HAP-1 (cell line): Measurements from ENCODE around the gene PADI1.
"Not testable (repeated sequence)": the region's sequence is repeated elsewhere in the genome, so short reads cannot be mapped to it uniquely, and the experiment has no call there.

ENCODE experiments used
- DNase-seq, 2 experiments: peaks; one replicate each; pipeline ENCODE4 v3.0.0-alpha.2; 2016 to 2020; ENCODE audit warnings: low spot score in 2 of 2
- H3K27me3 ChIP-seq: fragments of 250-450 bp; sonication (Bioruptor Pico); 2 replicates; pipeline ENCODE4 v1.5.1; 2020; ENCODE audit warnings: low read depth, mild to moderate bottlenecking, moderate library complexity
- H3K36me3 ChIP-seq: fragments of 250-450 bp; sonication (Bioruptor Pico); replicated peaks from 2 replicates; pipeline ENCODE4 v1.5.1; 2020; ENCODE audit warnings: mild to moderate bottlenecking
- H3K4me1 ChIP-seq: fragments of 250-450 bp; sonication (Bioruptor Pico); 2 replicates; pipeline ENCODE4 v1.5.1; 2020; ENCODE audit warnings: mild to moderate bottlenecking
- H3K4me3 ChIP-seq: fragments of 250-450 bp; sonication (Bioruptor Pico); 2 replicates; pipeline ENCODE4 v1.5.1; 2020; ENCODE audit warnings: mild to moderate bottlenecking, moderate library complexity
- H3K9me3 ChIP-seq: fragments of 250-450 bp; sonication (Bioruptor Pico); 2 replicates; pipeline ENCODE4 v1.5.1; 2020; ENCODE audit warnings: mild to moderate bottlenecking, moderate library complexity
- in situ Hi-C: fragments of 300-500 bp; cut with MboI; formaldehyde crosslinking; loops from 3 replicates; pipeline ENCODE4 v1.14.3; 2020; ENCODE audit warnings: low sequenced_read_pairs, inconsistent platforms, mixed read lengths

The PADI1 gene

DNA sequence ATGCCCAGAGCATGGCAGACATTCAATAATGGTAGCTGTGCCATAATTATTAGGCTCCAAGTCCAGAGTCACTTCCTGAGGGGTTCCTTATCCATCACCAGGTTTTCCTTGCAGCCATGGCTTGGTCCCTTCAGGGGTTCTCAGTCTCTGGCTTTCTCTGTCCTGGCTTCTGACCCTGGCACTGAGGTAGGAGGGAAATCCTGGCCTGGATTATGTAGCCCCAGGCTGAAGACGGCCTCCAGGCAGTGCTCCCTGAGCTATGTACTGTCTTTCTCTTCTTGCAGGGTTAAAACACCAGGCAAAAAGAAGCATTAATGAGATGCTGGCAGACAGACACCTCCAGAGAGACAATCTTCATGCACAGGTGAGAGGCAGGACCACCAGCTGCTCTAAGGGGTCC lies 34.5 kb downstream of the PADI1 start:
- peak; percentile 66 to 79 for DNase-seq
- H3K36me3 ChIP-seq: no peaks in the 10 kb centered on the region
- in situ Hi-C loops: loop anchor here (5.0 to 10.0 kb wide), 3 partner anchors 112 to 285 kb away; no protein-coding TSS in a partner anchor
- H3K27me3 ChIP-seq: peaks cover 14% of the 10 kb centered on the region
- H3K4me3 ChIP-seq: no peak overlapping the region
- H3K9me3 ChIP-seq: no peaks in the 10 kb centered on the region
- H3K4me1 ChIP-seq: no peaks in the 10 kb centered on the region; the same call in 1 of the 2 replicates

DNA sequence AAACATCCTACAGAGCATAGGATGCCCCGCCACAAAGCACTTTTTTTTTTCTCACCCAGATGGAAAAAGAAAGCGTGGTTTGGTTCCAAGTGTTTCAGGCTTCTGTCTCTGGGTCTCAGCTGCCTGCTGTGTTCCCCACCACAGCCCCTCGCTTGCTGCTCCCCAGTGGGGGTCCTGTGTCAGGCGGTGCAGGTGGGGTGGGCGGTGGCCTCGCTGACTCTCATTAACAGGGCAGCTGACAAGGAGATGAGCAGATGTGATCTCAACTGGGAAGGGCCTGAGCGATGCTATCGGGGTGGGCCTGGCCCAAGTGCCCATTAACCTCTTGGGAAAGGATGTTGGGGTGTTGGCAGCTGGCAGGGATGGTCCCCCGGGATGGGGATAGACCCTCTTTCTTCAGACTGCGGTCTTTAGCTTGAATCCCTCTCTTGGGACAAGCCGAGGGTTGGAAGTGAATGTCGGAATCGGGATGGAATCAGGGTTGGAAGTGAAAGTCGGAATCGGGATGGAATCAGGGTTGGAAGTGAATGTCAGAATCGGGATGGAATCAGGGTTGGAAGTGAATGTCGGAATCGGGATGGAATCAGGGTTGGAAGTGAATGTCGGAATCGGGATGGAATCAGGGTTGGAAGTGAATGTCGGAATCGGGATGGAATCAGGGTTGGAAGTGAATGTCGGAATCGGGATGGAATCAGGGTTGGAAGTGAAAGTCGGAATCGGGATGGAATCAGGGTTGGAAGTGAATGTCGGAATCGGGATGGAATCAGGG lies 36.3 kb downstream of the PADI1 start:
- peaks cover 14% of the 10 kb centered on the region for H3K27me3 ChIP-seq
- in situ Hi-C loops, H3K4me1 ChIP-seq, H3K36me3 ChIP-seq, DNase-seq, H3K9me3 ChIP-seq, H3K4me3 ChIP-seq: not testable (repeated sequence)

DNA sequence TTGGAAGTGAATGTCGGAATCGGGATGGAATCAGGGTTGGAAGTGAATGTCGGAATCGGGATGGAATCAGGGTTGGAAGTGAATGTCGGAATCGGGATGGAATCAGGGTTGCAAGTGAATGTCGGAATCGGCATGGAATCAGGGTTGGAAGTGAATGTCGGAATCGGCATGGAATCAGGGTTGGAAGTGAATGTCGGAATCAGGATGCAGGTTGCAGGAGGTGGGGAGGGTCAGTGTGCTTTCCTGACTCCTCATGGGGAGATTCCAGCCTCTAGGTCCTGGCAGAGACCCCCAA lies 36.8 kb downstream of the PADI1 start:
- peaks cover 14% of the 10 kb centered on the region for H3K27me3 ChIP-seq
- in situ Hi-C loops, H3K36me3 ChIP-seq, H3K9me3 ChIP-seq, DNase-seq, H3K4me3 ChIP-seq, H3K4me1 ChIP-seq: not testable (repeated sequence)

DNA sequence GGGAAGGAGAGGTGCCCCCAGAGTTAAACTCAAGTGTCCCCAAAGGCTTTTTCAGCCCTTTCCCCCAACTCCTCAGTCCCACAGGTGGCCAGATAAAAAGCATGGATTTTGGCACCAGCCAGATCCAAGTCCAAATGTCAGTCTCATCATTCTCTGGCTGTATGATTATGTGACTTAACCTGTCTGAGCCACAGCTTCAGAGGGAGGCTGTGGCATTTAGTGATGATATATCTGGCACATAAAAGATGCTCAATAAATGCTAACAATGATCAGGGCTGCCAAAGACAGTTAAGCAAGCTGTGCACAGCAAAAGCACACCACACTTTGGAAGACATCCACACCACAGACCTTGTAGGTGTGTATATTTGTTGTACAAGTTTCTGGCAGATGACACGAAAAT lies 38.3 kb downstream of the PADI1 start:
- no peaks in the 10 kb centered on the region for H3K36me3 ChIP-seq
- in situ Hi-C loops: no loop called here
- no peak for DNase-seq
- peaks cover 18% of the 10 kb centered on the region for H3K27me3 ChIP-seq
- no peaks in the 10 kb centered on the region for H3K9me3 ChIP-seq
- no peak overlapping the region for H3K4me3 ChIP-seq
- no peaks in the 10 kb centered on the region for H3K4me1 ChIP-seq

DNA sequence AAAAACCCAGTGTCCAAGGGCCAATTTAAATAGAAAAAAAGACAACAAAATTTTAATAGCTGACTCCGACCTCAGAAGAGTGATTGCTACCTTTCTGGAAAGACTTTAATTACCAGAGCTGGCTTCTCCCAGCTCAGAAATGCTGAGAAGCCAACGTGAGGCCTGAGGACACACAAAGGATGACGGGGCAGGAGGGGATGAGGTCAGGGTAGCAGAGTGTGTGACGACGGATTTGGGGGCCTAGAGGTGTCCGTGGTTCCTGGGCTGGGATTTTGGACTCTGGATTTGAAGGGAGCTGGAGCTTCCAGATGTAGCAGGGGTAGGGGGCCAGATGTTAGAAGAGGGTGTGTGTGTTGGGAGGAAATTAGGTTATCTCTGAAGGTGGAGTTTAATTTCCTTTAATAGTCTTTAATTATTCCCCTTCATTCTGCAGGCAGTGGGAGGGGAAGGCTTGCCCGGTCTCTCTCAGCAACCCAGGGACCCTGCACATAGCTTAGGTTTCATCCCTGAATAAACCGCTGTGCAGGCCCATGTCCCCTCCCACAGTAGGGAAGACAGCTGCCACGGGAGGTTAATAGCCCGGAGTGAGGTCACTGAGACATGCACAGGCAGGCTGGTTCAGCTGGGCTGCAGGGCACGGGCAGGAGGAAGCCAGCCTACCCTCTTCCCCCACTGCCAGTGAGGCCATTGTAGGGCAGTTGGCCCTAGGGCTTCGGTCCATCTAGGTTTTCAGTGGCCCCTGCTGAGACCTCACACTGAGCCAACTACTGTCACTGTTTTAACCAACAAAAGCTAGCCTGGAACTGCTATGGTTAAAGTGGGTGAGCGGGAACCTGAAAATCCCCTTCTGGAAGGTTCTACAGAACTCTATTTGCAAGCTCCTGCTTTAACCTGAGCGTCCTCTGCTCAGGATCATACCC lies 40.2 kb downstream of the PADI1 start:
- in situ Hi-C loops: no loop called here
- no peaks in the 10 kb centered on the region for H3K9me3 ChIP-seq
- H3K27me3 ChIP-seq: peaks cover 20% of the 10 kb centered on the region
- H3K4me3 ChIP-seq: no peak overlapping the region
- no peak for DNase-seq
- H3K4me1 ChIP-seq: no peaks in the 10 kb centered on the region
- no peaks in the 10 kb centered on the region for H3K36me3 ChIP-seq

- in situ Hi-C loops: no loop called here
- Histone ChIP-seq H3K4me1 (no peaks in the 10 kb centered on the region), H3K4me3 (no peak overlapping the region), H3K36me3 (no peaks in the 10 kb centered on the region), H3K27me3 (peaks cover 16% of the 10 kb centered on the region), H3K9me3 (no peaks in the 10 kb centered on the region)
- no peak for DNase-seq
These were observed 40.9 kb downstream of the PADI1 start for GRCh38 chr1:17245816-17246325.

DNA sequence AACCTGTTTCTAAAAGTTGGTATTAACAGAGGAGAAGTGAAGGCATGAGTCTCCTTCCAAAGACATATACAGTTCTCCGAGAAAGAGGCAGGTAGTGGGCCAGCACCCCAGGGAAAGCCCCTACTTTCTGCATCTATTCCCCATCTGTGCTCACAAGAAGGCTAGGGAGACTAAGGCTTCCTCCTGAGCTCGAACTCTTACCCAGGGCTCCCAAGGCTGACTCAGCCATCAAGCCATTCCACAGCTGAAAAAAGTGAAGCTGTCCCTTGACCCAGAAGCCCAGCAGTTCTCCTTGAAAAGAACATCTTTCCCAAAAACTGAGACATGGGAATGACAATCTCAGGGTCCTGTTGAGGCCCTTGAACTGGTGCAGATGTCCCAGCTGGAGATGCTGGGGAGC lies 42.0 kb downstream of the PADI1 start:
- DNase-seq: no peak
- no peak overlapping the region for H3K4me3 ChIP-seq
- H3K4me1 ChIP-seq: no peaks in the 10 kb centered on the region
- in situ Hi-C loops: no loop called here
- H3K27me3 ChIP-seq: peaks cover 10% of the 10 kb centered on the region
- H3K36me3 ChIP-seq: no peaks in the 10 kb centered on the region
- no peaks in the 10 kb centered on the region for H3K9me3 ChIP-seq

- H3K27me3 ChIP-seq: 0 out of 2 replicates have a peak, but pooled peaks cover 6% of the 10 kb centered on the region
These were observed 43.9 kb downstream of the PADI1 start, which contains the start of gene PADI3 for GRCh38 chr1:17248781-17249180. PADI3 (plus strand) TSS chr1:17249098; CDS start chr1:17249138, 40 bp downstream.

DNA sequence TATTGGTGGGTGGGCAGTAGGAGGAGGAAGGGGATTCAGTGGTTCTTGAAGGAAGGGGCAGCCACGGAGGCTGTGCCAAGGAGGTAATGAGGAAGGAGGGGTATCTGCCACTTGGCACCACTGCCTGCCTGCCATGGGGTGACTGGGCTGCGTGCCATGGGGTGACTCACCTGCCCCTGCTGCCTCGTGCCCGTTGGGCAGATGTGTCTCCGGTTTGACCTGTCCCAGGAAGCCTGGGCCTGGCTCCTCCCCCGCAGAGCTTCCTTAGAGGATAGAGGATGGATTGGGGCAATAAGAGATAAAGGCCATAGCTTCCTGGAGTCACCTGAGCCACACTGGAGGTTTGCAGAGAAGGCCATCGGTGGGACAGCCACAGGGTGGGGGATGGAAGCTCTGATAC lies 45.7 kb downstream of the PADI1 start:
- no peak for DNase-seq
- H3K36me3 ChIP-seq: no peaks in the 10 kb centered on the region
- no peaks in the 10 kb centered on the region for H3K4me1 ChIP-seq
- in situ Hi-C loops: no loop called here
- no peak overlapping the region for H3K4me3 ChIP-seq
- H3K27me3 ChIP-seq: 0 out of 2 replicates have a peak, but pooled peaks cover 6% of the 10 kb centered on the region
- H3K9me3 ChIP-seq: no peaks in the 10 kb centered on the region

More at GRCh38 chr1:17248781-17249180, 43.9 kb downstream of the PADI1 start, which contains the start of gene PADI3:
- in situ Hi-C loops: no loop called here
- Histone ChIP-seq H3K9me3 (no peaks in the 10 kb centered on the region), H3K4me3 (no peak within 1 kb of the TSS), H3K4me1 (no peaks in the 10 kb centered on the region), H3K36me3 (no peaks in the 10 kb centered on the region)
- DNase-seq: peak in 1 of 2 experiments; percentile 37

DNA sequence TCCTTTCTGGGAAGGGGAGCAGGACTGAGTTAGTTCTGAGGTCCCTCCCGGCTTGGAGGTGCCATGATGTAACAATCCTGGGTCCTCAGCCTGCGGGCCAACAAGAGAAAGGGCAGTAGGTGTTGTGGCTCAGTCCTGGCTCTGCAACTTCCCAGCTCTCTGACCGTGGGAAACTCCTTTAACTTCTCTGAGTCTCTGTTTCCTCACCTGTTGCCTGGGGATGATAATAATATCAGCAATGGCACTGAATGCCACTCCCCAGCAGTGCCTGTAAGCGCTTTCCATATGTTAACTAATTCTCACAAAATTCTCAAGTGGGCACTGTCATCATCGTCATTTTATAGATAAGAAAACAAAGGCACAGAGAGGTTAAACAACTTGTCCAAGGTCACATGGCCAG lies 46.3 kb downstream of the PADI1 start:
- Histone ChIP-seq H3K4me3 (no peak overlapping the region), H3K4me1 (no peaks in the 10 kb centered on the region), H3K36me3 (no peaks in the 10 kb centered on the region), H3K9me3 (no peaks in the 10 kb centered on the region), H3K27me3 (peaks cover 11% of the 10 kb centered on the region; the same call in 1 of the 2 replicates)
- in situ Hi-C loops: no loop called here
- no peak for DNase-seq

- in situ Hi-C loops: no loop called here
- DNase-seq: no peak
These were observed 46.9 kb downstream of the PADI1 start for GRCh38 chr1:17251701-17252376.

GRCh38 chr1:17255336-17255735 lies 50.4 kb downstream of the PADI1 start:
- H3K36me3 ChIP-seq: no peaks in the 10 kb centered on the region
- in situ Hi-C loops: no loop called here
- H3K9me3 ChIP-seq: no peaks in the 10 kb centered on the region
- peaks cover 21% of the 10 kb centered on the region for H3K27me3 ChIP-seq
- no peak for DNase-seq
- H3K4me3 ChIP-seq: no peak overlapping the region
- H3K4me1 ChIP-seq: no peaks in the 10 kb centered on the region

More at GRCh38 chr1:17251701-17252376, 46.9 kb downstream of the PADI1 start:
- Histone ChIP-seq H3K4me3 (no peak overlapping the region), H3K9me3 (no peaks in the 10 kb centered on the region), H3K4me1 (no peaks in the 10 kb centered on the region), H3K27me3 (peaks cover 15% of the 10 kb centered on the region; the same call in 1 of the 2 replicates), H3K36me3 (no peaks in the 10 kb centered on the region)

- no peak for DNase-seq
- in situ Hi-C loops: no loop called here
- H3K4me3 ChIP-seq: no peak overlapping the region
- H3K36me3 ChIP-seq: no peaks in the 10 kb centered on the region
- H3K9me3 ChIP-seq: no peaks in the 10 kb centered on the region
- peaks cover 24% of the 10 kb centered on the region for H3K27me3 ChIP-seq
- H3K4me1 ChIP-seq: no peaks in the 10 kb centered on the region
These were observed 53.3 kb downstream of the PADI1 start for GRCh38 chr1:17258116-17258757.
